K562 (cell line): Measurements from ENCODE around the gene CD46. TPM values are rescaled to one million over a fixed set of nuclear protein-coding genes. Genes with fewer than 3 reads are reported as not detected.
A peak's percentile ranks its signal among the peaks of the same experiment; 100 is the strongest.

Experiments
- CHD2 ChIP-seq: IDR thresholded peaks from 2 replicates; pipeline ENCODE4 v1.6.1; 2011; ENCODE audit warnings: low read depth, low read length
- FOXP1 ChIP-seq: sonication (generic); formaldehyde crosslinking; IDR thresholded peaks from 2 replicates; pipeline ENCODE4 v1.8.0; 2022; ENCODE audit warnings: mild to moderate bottlenecking, missing genetic modification reagents
- ILK ChIP-seq: fragments of 450-650 bp; IDR thresholded peaks from 2 replicates; pipeline ENCODE4 v1.6.1; 2016; ENCODE audit warnings: missing genetic modification characterization, low read depth, mild to moderate bottlenecking, missing compliant biosample characterization, moderate library complexity, borderline replicate concordance
- LEF1 ChIP-seq: fragments of 450-650 bp; IDR thresholded peaks from 2 replicates; pipeline ENCODE4 v1.6.1; 2016; ENCODE audit warnings: mild to moderate bottlenecking
- NCOA2 ChIP-seq, 2 experiments: fragments of 450-650 bp; IDR thresholded peaks; 2 replicates each; pipeline ENCODE4 v1.6.1; 2018; ENCODE audit warnings: mild to moderate bottlenecking in 2 of 2, moderate library complexity in 1 of 2; ENCODE audit not compliant: partially characterized antibody in 2 of 2
- NFE2 ChIP-seq: IDR thresholded peaks from 2 replicates; pipeline ENCODE4 v1.6.1; 2014; ENCODE audit warnings: antibody characterized with exemption, low read depth
- RFX1 ChIP-seq: fragments of 450-650 bp; IDR thresholded peaks from 2 replicates; pipeline ENCODE4 v1.6.1; 2016; ENCODE audit warnings: mild to moderate bottlenecking, moderate library complexity
- SIRT6 ChIP-seq: IDR thresholded peaks from one replicate; pipeline ENCODE4 v1.6.1; 2012; ENCODE audit warnings: low read depth, mild to moderate bottlenecking, control low read depth, inconsistent platforms, low read length, moderate library complexity
- ZBED1 ChIP-seq: IDR thresholded peaks from 2 replicates; pipeline ENCODE4 v1.6.1; 2014
- ZEB2 ChIP-seq: fragments of 450-650 bp; IDR thresholded peaks from 2 replicates; pipeline ENCODE4 v1.6.1; 2016
- ZNF175 ChIP-seq: fragments of 200-800 bp; sonication (Bioruptor generic); IDR thresholded peaks from 2 replicates; pipeline ENCODE4 v1.6.1; 2016; ENCODE audit warnings: low read depth, mild to moderate bottlenecking, missing genetic modification characterization, missing compliant biosample characterization
- ZNF224 ChIP-seq: sonication (generic); formaldehyde crosslinking; IDR thresholded peaks from 2 replicates; pipeline ENCODE4 v1.8.0; 2022; ENCODE audit warnings: mild to moderate bottlenecking, missing genetic modification reagents
- ZNF232 ChIP-seq: sonication (generic); formaldehyde crosslinking; IDR thresholded peaks from 2 replicates; pipeline ENCODE4 v1.8.0; 2022; ENCODE audit warnings: mild to moderate bottlenecking, missing genetic modification reagents
- ZNF316 ChIP-seq: fragments of 450-650 bp; IDR thresholded peaks from 2 replicates; pipeline ENCODE4 v1.6.1; 2016
- ZNF384 ChIP-seq: IDR thresholded peaks from 2 replicates; pipeline ENCODE4 v1.6.1; 2012; ENCODE audit warnings: low read depth, low read length, improper control_type of control experiment
- ZNF780A ChIP-seq: fragments of 250-450 bp; sonication (Bioruptor Pico); IDR thresholded peaks from 2 replicates; pipeline ENCODE4 v1.5.0; 2021; ENCODE audit warnings: mild to moderate bottlenecking
- polyA plus RNA-seq, 8 experiments: library from polyadenylated mRNA; depleted of rRNA in 4 of 8; stranded (reverse) in 5 of 8; unstranded in 3 of 8; fragments of >200 nt; fragmentation: Nextera tagmentation in 2 of 8; fragmentation: Illumina TruSeq in 1 of 8; extraction: Ambion mirVana in 2 of 8; extraction: Trizol in 1 of 8; gene quantifications; 2 replicates each; pipeline versions ENCODE4 v1.2.1 to v1.2.3, GENCODE V29; 2011 to 2014; ENCODE audit warnings: inconsistent platforms in 1 of 8, missing spikeins in 1 of 8
- total RNA-seq, 7 experiments: library from RNA; depleted of rRNA in 6 of 7; stranded (reverse); fragments of >200 nt in 6 of 7; fragmentation: Illumina TruSeq in 2 of 7; extraction: Trizol in 2 of 7; gene quantifications; 2 replicates each; pipeline versions ENCODE4 v1.2.1 to v1.2.3, GENCODE V29; 2011 to 2021; ENCODE audit warnings: low replicate concordance in 1 of 7
- TF ChIP-seq, protein P1 (sequence below): IDR thresholded peaks from 3 replicates; pipeline ENCODE4 v1.6.1; 2011; ENCODE audit warnings: borderline replicate concordance, mild to moderate bottlenecking; ENCODE audit not compliant: insufficient read length, insufficient read depth
- TF ChIP-seq, protein P2 (sequence below), 2 experiments: fragments of 450-650 bp; IDR thresholded peaks; 2 replicates each; pipeline ENCODE4 v1.6.1; 2016; ENCODE audit warnings: mild to moderate bottlenecking in 2 of 2, borderline replicate concordance in 1 of 2, low read depth in 1 of 2, moderate library complexity in 1 of 2
- TF ChIP-seq, protein P3 (sequence below): fragments of 450-650 bp; formaldehyde crosslinking; IDR thresholded peaks from 2 replicates; pipeline ENCODE4 v1.4.0; 2020; ENCODE audit warnings: mild to moderate bottlenecking, moderate library complexity

CD46 gene
- total and polyA plus RNA-seq, 9 of the 15 experiments (the other 6 are each of a cell fraction or from before 2014, with no cell fraction given), result 87.9 to 374 (median 156) TPM

DNA sequence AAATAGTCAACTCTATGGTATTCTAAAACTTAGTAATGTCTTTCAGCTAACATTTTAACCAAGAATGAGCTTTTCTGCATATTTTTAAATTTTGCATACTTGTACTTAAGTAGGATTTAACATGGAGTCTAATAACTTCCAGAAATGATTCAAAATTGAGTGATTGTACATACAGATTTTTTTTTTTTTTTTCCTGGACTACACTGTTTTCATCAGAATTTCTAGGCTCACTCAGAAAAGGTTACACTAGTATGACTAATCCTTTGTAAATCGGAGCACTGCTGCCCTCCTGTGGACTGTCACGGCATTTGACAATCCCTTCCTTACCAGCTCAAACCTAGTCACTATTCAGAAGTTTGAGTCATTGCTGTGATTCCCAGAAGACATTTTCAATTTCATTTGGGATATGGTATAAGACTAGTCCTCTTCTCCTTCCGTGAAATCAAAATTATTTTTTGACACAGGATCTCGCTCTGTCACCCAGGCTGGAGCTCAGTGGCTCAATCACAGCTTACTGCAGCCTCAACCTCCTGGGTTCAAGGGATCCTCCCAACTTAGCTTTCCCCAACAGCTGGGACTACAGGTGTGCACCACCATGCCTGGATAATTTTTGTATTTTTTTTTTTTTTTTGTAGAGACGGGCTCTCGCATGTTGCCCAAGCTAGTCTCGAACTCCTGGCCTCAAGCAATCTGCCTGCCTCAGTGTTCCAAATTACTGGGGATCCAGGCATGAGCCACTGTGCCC is 45.5 kb downstream of the CD46 start (continued):
- 0 out of 2 replicates have a peak, but pooled peaks have one; percentile 34 for TF ChIP-seq LEF1
- no peak for TF ChIP-seq CHD2
- TF ChIP-seq, protein P1, sequence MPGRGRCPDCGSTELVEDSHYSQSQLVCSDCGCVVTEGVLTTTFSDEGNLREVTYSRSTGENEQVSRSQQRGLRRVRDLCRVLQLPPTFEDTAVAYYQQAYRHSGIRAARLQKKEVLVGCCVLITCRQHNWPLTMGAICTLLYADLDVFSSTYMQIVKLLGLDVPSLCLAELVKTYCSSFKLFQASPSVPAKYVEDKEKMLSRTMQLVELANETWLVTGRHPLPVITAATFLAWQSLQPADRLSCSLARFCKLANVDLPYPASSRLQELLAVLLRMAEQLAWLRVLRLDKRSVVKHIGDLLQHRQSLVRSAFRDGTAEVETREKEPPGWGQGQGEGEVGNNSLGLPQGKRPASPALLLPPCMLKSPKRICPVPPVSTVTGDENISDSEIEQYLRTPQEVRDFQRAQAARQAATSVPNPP, result no peak
- TF ChIP-seq ZNF316, result no peak
- no peak for TF ChIP-seq ZNF175
- TF ChIP-seq SIRT6, result no peak
- TF ChIP-seq ZNF224 (CRISPR knock-in tag), result no peak
- no peak for TF ChIP-seq NCOA2 (IDR thresholded peaks at IDR 0.05; ENCODE audit: partially characterized antibody in 2 of 2)
- TF ChIP-seq, protein P2, sequence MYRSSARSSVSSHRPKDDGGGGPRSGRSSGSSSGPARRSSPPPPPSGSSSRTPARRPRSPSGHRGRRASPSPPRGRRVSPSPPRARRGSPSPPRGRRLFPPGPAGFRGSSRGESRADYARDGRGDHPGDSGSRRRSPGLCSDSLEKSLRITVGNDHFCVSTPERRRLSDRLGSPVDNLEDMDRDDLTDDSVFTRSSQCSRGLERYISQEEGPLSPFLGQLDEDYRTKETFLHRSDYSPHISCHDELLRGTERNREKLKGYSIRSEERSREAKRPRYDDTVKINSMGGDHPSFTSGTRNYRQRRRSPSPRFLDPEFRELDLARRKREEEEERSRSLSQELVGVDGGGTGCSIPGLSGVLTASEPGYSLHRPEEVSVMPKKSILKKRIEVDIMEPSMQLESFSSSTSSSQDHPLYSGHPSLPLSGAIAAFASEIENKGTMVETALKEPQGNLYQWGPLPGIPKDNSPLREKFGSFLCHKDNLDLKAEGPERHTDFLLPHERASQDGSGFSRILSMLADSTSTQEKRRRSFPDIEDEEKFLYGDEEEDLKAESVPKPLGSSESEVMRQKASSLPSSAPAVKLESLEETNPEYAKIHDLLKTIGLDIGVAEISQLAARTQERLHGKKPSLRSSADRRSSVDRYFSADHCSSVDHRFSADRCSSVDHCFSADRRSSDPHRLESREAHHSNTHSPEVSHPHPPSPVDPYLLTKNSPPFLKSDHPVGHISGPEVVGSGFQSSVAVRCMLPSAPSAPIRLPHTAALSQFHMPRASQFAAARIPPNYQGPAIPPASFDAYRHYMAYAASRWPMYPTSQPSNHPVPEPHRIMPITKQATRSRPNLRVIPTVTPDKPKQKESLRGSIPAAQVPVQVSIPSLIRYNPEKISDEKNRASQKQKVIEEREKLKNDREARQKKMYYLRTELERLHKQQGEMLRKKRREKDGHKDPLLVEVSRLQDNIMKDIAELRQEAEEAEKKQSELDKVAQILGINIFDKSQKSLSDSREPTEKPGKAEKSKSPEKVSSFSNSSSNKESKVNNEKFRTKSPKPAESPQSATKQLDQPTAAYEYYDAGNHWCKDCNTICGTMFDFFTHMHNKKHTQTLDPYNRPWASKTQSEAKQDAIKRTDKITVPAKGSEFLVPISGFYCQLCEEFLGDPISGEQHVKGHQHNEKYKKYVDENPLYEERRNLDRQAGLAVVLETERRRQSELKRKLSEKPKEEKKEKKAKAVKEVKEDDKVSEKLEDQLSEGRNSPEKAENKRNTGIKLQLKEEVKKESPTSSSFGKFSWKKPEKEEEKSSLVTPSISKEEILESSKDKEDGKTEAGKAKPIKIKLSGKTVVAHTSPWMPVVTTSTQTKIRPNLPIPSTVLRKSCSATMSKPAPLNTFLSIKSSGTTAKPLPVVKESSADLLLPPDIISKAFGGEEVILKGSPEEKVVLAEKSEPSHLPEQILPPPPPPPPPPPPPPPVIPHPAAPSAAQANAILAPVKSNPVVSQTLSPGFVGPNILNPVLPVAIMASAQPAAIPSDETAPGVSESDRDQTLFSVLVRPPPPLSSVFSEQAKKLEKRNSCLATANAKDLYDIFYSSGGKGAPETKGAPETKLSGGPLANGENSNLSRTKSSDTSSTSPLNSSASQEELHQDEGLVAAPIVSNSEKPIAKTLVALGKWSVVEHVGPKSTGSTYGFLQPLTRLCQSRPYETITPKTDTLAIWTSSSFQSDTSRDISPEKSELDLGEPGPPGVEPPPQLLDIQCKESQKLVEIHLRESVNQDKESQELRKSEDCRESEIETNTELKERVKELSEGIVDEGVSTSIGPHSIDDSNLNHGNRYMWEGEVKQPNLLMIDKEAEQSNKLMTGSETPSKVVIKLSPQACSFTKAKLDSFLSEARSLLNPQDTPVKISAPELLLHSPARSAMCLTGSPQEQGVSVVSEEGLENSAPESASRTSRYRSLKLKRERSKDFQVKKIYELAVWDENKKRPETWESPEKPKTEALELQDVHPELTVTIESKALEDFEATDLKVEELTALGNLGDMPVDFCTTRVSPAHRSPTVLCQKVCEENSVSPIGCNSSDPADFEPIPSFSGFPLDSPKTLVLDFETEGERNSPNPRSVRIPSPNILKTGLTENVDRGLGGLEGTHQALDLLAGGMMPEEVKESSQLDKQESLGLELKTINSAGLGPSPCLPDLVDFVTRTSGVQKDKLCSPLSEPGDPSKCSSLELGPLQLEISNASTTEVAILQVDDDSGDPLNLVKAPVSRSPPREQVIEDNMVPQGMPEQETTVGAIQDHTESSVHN (IDR thresholded peaks at IDR 0.05; ENCODE audit: borderline replicate concordance in 1 of 2, low read depth in 1 of 2), result no peak
- TF ChIP-seq ZNF384, result peak; percentile 86
- TF ChIP-seq FOXP1 (CRISPR knock-in tag), result no peak
- TF ChIP-seq RFX1, result no peak
- TF ChIP-seq, protein P3, sequence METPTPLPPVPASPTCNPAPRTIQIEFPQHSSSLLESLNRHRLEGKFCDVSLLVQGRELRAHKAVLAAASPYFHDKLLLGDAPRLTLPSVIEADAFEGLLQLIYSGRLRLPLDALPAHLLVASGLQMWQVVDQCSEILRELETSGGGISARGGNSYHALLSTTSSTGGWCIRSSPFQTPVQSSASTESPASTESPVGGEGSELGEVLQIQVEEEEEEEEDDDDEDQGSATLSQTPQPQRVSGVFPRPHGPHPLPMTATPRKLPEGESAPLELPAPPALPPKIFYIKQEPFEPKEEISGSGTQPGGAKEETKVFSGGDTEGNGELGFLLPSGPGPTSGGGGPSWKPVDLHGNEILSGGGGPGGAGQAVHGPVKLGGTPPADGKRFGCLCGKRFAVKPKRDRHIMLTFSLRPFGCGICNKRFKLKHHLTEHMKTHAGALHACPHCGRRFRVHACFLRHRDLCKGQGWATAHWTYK (CRISPR knock-in tag), result no peak
- TF ChIP-seq ILK, result no peak
- TF ChIP-seq ZNF780A (CRISPR knock-in tag), result no peak
- no peak for TF ChIP-seq ZNF232 (CRISPR knock-in tag)
- no peak for TF ChIP-seq ZEB2
- TF ChIP-seq ZBED1, result no peak
- peak; percentile 51; the same call in 1 of the 2 replicates for TF ChIP-seq NFE2
